ENCODE data around the gene LAMA2.

DNA sequence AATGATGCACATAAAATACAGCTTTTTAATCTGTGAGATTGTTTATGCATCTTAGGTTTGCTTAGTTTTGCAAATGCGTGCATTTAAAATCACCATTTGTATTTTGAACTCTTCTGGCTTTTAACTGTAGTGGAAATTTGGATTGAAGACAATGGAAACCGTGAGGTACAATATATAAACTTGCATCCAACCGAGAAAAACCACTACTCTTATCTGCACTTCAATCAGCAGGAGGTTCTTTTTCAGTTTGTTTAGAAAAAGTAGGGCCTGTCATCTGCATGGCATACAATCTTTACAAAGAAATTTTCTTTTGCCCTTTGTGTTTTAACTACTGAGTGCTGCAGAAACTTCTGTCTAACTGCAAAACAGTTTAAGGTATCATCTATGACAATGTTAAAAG, 132.8 kb downstream of the LAMA2 start:
- TF ChIP-seq POLR2A (IDR thresholded peaks at IDR 0.05), result no peak
- TF ChIP-seq, protein P1, sequence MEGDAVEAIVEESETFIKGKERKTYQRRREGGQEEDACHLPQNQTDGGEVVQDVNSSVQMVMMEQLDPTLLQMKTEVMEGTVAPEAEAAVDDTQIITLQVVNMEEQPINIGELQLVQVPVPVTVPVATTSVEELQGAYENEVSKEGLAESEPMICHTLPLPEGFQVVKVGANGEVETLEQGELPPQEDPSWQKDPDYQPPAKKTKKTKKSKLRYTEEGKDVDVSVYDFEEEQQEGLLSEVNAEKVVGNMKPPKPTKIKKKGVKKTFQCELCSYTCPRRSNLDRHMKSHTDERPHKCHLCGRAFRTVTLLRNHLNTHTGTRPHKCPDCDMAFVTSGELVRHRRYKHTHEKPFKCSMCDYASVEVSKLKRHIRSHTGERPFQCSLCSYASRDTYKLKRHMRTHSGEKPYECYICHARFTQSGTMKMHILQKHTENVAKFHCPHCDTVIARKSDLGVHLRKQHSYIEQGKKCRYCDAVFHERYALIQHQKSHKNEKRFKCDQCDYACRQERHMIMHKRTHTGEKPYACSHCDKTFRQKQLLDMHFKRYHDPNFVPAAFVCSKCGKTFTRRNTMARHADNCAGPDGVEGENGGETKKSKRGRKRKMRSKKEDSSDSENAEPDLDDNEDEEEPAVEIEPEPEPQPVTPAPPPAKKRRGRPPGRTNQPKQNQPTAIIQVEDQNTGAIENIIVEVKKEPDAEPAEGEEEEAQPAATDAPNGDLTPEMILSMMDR (IDR thresholded peaks at IDR 0.05), result no peak

Data from breast epithelium (tissue), 3 donors.